GM10248 (cell line): ENCODE data around the gene SLC23A1.

Experiments
- CTCF ChIA-PET: fragments of 300-600 bp; sonication (Branson Sonifier 250); formaldehyde crosslinking; extraction: SDS; loops from one replicate; lab custom pipeline; 2021; ENCODE audit warnings: antibody characterized with exemption; lab: Yijun Ruan, JAX
- POLR2A ChIA-PET: fragments of 350-650 bp; sonication (Branson Sonifier 250); formaldehyde crosslinking; extraction: SDS; loops from one replicate; lab custom pipeline; 2020; ENCODE audit warnings: antibody characterized with exemption; lab: Yijun Ruan, JAX
- DNase-seq: peaks from one replicate; pipeline ENCODE4 v3.0.0; 2012; ENCODE audit errors: extremely low spot score
- CTCF ChIP-seq: IDR thresholded peaks from 2 replicates; pipeline ENCODE4 v1.5.1; 2012; ENCODE audit warnings: mild to moderate bottlenecking, low read depth; ENCODE audit errors: extremely low read depth, missing control alignments, control extremely low read depth

The SLC23A1 gene

DNA sequence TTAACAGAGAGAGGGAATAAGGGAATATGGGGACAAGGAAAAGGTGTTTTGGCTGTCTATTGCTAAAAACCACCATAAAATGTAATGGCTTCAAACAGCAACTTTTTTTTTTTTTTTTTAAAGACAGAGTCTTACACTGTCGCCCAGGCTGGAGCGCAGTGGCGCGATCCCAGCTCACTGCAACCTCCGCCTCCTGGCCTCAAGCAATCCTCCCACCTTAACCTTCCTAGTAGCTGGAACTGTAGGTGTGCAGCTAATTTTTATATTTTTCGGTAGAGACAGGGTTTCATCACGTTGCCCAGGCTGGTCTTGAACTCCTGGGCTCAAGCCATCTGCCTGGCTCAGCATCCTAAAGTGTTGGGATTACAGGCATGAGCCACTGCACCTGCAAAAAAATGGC is 25.1 kb upstream of the SLC23A1 start:
- CTCF ChIA-PET: interaction anchor here (2.0 to 3.8 kb wide), 3 partner anchors 12 to 29 kb away, joined by 4 to 34 read pairs (median 17); no protein-coding TSS in a partner anchor
- TF ChIP-seq CTCF: no peak
- POLR2A ChIA-PET: no interaction called here
- DNase-seq: no peak

GRCh38 chr5:139407517-139407916 is 24.4 kb upstream of the SLC23A1 start:
- ChIA-PET POLR2A (no interaction called here), CTCF (interaction anchor here (1.3 to 3.5 kb wide), 5 partner anchors 12 to 226 kb away, joined by 3 to 17 read pairs (median 5); no protein-coding TSS in a partner anchor)
- no peak for TF ChIP-seq CTCF
- DNase-seq: peak; percentile 57

- CTCF ChIA-PET: interaction anchor here (1.3 to 3.5 kb wide), 7 partner anchors 10 to 227 kb away, joined by 3 to 17 read pairs (median 5); no protein-coding TSS in a partner anchor
- no peak for TF ChIP-seq CTCF
- no peak for DNase-seq
- POLR2A ChIA-PET: no interaction called here
Measured at GRCh38 chr5:139406963-139407362, 23.9 kb upstream of the SLC23A1 start.

DNA sequence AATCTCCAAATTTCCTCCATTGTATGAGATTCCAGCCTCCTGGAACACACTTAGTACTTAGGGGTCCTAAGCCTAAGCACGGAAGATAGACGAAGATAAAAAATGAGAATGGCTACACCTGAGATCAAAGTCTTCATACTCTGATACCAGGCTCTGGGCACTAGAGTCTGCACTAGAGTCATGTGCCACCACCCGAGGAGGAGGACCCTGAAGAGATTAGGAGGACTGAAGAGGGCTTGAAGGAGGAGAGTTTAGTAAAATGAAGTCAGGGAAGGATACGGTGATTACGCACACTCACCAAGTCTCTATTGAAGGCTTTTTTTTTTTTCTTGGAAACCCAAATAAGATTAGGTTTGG is 21.4 kb upstream of the SLC23A1 start:
- ChIA-PET POLR2A (interaction anchor here (0.7 kb wide), 1 partner anchor 13 kb away, joined by 4 read pairs; no protein-coding TSS in a partner anchor), CTCF (interaction anchor here (1.2 to 3.9 kb wide), 4 partner anchors 9 to 18 kb away, joined by 5 to 31 read pairs (median 12); partner anchors contain the start of gene PROB1)
- TF ChIP-seq CTCF: no peak
- no peak for DNase-seq

DNA sequence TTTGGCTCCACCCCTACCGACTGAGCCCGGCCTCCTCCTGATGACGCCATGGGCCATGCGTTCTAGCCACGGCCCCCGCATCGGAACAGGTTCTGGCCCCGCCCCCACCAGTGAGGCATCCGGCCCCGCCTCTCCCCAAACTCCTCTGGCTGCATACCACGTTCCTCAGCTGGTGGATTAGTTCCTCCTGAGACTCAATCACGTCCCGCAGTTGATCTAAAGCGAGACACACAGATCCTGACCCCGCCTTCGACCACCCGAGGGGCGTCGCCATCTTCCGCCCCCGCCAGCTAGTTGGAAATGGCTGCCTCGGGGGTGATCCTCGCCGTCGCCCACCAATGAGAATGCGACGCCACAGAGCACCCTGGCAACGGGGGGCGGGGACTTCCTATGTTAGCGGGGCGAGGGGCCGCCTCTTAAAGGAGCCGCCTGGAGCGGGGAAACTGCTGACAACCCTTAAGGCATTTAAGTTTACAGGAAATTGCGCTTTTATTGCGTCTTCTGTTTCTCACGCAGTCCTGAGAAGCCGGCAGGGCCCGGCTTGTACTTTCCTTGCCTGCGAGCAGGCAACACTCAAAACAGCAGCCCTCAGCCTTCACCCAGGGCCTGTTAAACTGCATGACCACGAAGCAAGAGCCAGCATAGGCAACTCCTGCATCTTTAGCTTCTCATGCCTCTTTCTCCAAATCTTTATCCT is 20.8 kb upstream of the SLC23A1 start, which contains the start of gene SPATA24:
Gene SPATA24 (minus strand): TSS at position 303 of the 697 bp plus-strand sequence. CDS start 29 bp downstream, at position 274.
- no peak for TF ChIP-seq CTCF
- DNase-seq: peak; percentile 97
- ChIA-PET POLR2A (interaction anchor here (0.7 to 1.1 kb wide), 2 partner anchors 12 to 16 kb away, joined by 3 to 4 read pairs; no protein-coding TSS in a partner anchor), CTCF (interaction anchor here (0.8 to 3.9 kb wide), 11 partner anchors 9 to 157 kb away, joined by 3 to 31 read pairs (median 5); partner anchors contain the start of genes PROB1 and UBE2D2)

- ChIA-PET CTCF (interaction anchor here (0.8 to 3.9 kb wide), 14 partner anchors 8 to 157 kb away, joined by 3 to 31 read pairs (median 4); partner anchors contain the start of genes PROB1 and UBE2D2), POLR2A (interaction anchor here (0.6 to 1.1 kb wide), 2 partner anchors 15 to 198 kb away, joined by 3 read pairs; no protein-coding TSS in a partner anchor)
- DNase-seq: no peak
- no peak for TF ChIP-seq CTCF
Measured at GRCh38 chr5:139403418-139403786, 20.3 kb upstream of the SLC23A1 start.
